K562 (cell line): Measurements from ENCODE around the gene BRICD5. TPM values are rescaled to one million over a fixed set of nuclear protein-coding genes. Genes with fewer than 3 reads are reported as not detected.
A peak's percentile ranks its signal among the peaks of the same experiment; 100 is the strongest.

ENCODE experiments used
- CBFA2T3 ChIP-seq: fragments of 450-650 bp; IDR thresholded peaks from 2 replicates; pipeline ENCODE4 v1.6.1; 2017
- CHD4 ChIP-seq: fragments of 200-600 bp; sonication (generic); IDR thresholded peaks from 3 replicates; pipeline ENCODE4 v1.6.1; 2012; ENCODE audit warnings: low read depth, mild to moderate bottlenecking, mixed read lengths, low read length, inconsistent platforms; ENCODE audit not compliant: insufficient read depth, insufficient replicate concordance, poor library complexity, severe bottlenecking
- FOXP4 ChIP-seq: sonication (generic); formaldehyde crosslinking; IDR thresholded peaks from 2 replicates; pipeline ENCODE4 v1.8.0; 2022; ENCODE audit warnings: mild to moderate bottlenecking, missing genetic modification reagents, borderline replicate concordance
- HEY1 ChIP-seq: fragments of 250-450 bp; sonication (Bioruptor Pico); IDR thresholded peaks from 2 replicates; pipeline ENCODE4 v1.5.0; 2020; ENCODE audit warnings: mild to moderate bottlenecking, moderate library complexity, borderline replicate concordance
- MTA3 ChIP-seq: fragments of 450-650 bp; formaldehyde crosslinking; IDR thresholded peaks from 2 replicates; pipeline ENCODE4 v1.6.1; 2017; ENCODE audit warnings: mild to moderate bottlenecking, borderline replicate concordance
- PKNOX1 ChIP-seq: fragments of 450-650 bp; IDR thresholded peaks from 2 replicates; pipeline ENCODE4 v1.6.1; 2016
- POLR2AphosphoS2 ChIP-seq: IDR thresholded peaks from 2 replicates; pipeline ENCODE4 v1.6.1; 2012; ENCODE audit warnings: low read length, improper control_type of control experiment
- RBFOX2 ChIP-seq: fragments of 200-400 bp; formaldehyde crosslinking; IDR thresholded peaks from 2 replicates; pipeline ENCODE4 v1.6.1; 2017; ENCODE audit warnings: low read depth, mild to moderate bottlenecking, low read length, moderate library complexity
- RCOR1 ChIP-seq, 2 experiments: IDR thresholded peaks; 2 replicates each; pipeline ENCODE4 v1.6.1; 2012; ENCODE audit warnings: low read depth in 2 of 2, low read length in 2 of 2, borderline replicate concordance in 1 of 2, improper control_type of control experiment in 1 of 2
- SMAD4 ChIP-seq: fragments of 250-450 bp; sonication (Bioruptor Pico); conservative IDR thresholded peaks from 2 replicates; pipeline ENCODE4 v1.8.0; 2021; ENCODE audit warnings: inconsistent platforms, mild to moderate bottlenecking, moderate library complexity
- SUPT5H ChIP-seq: fragments of 450-650 bp; IDR thresholded peaks from 2 replicates; pipeline ENCODE4 v1.6.1; 2016
- TRIM24 ChIP-seq, 2 experiments: fragments of 450-650 bp; IDR thresholded peaks; 2 replicates each; pipeline ENCODE4 v1.6.1; 2016
- USF1 ChIP-seq: sonication (generic); formaldehyde crosslinking; IDR thresholded peaks from 2 replicates; pipeline ENCODE4 v1.9.0; 2022; ENCODE audit warnings: mild to moderate bottlenecking, missing genetic modification reagents
- ZBTB7A ChIP-seq: IDR thresholded peaks from 2 replicates; pipeline ENCODE4 v1.6.1; 2011; ENCODE audit warnings: low read depth, mild to moderate bottlenecking, low read length, moderate library complexity, borderline replicate concordance; ENCODE audit not compliant: control insufficient read depth
- polyA plus RNA-seq, 8 experiments: library from polyadenylated mRNA; depleted of rRNA in 4 of 8; stranded (reverse) in 5 of 8; unstranded in 3 of 8; fragments of >200 nt; fragmentation: Nextera tagmentation in 2 of 8; fragmentation: Illumina TruSeq in 1 of 8; extraction: Ambion mirVana in 2 of 8; extraction: Trizol in 1 of 8; gene quantifications; 2 replicates each; pipeline versions ENCODE4 v1.2.1 to v1.2.3, GENCODE V29; 2011 to 2014; ENCODE audit warnings: inconsistent platforms in 1 of 8, missing spikeins in 1 of 8
- total RNA-seq, 7 experiments: library from RNA; depleted of rRNA in 6 of 7; stranded (reverse); fragments of >200 nt in 6 of 7; fragmentation: Illumina TruSeq in 2 of 7; extraction: Trizol in 2 of 7; gene quantifications; 2 replicates each; pipeline versions ENCODE4 v1.2.1 to v1.2.3, GENCODE V29; 2011 to 2021; ENCODE audit warnings: low replicate concordance in 1 of 7
- TF ChIP-seq, protein P1 (sequence below), 3 experiments: IDR thresholded peaks in 2 of 3; conservative IDR thresholded peaks in 1 of 3; 2 replicates each; pipeline ENCODE4 v1.5.1; 2011 to 2012; ENCODE audit warnings: low read length in 3 of 3, mild to moderate bottlenecking in 3 of 3, control low read depth in 2 of 3, improper control_type of control experiment in 1 of 3, inconsistent platforms in 1 of 3, low read depth in 1 of 3, mixed read lengths in 1 of 3, moderate library complexity in 1 of 3; ENCODE audit not compliant: insufficient read depth in 2 of 3
- TF ChIP-seq, protein P2 (sequence below): sonication (generic); formaldehyde crosslinking; IDR thresholded peaks from 2 replicates; pipeline ENCODE4 v1.9.0; 2022; ENCODE audit warnings: mild to moderate bottlenecking, missing genetic modification reagents
- TF ChIP-seq, protein P3 (sequence below): IDR thresholded peaks from 2 replicates; pipeline ENCODE4 v1.6.1; 2016; ENCODE audit warnings: missing genetic modification characterization, missing compliant biosample characterization

Gene BRICD5
- total and polyA plus RNA-seq, 9 of the 15 experiments (the other 6 are each of a cell fraction or from before 2014, with no cell fraction given): 0.24 to 15.1 (median 2.4) TPM; not detected in 1

DNA sequence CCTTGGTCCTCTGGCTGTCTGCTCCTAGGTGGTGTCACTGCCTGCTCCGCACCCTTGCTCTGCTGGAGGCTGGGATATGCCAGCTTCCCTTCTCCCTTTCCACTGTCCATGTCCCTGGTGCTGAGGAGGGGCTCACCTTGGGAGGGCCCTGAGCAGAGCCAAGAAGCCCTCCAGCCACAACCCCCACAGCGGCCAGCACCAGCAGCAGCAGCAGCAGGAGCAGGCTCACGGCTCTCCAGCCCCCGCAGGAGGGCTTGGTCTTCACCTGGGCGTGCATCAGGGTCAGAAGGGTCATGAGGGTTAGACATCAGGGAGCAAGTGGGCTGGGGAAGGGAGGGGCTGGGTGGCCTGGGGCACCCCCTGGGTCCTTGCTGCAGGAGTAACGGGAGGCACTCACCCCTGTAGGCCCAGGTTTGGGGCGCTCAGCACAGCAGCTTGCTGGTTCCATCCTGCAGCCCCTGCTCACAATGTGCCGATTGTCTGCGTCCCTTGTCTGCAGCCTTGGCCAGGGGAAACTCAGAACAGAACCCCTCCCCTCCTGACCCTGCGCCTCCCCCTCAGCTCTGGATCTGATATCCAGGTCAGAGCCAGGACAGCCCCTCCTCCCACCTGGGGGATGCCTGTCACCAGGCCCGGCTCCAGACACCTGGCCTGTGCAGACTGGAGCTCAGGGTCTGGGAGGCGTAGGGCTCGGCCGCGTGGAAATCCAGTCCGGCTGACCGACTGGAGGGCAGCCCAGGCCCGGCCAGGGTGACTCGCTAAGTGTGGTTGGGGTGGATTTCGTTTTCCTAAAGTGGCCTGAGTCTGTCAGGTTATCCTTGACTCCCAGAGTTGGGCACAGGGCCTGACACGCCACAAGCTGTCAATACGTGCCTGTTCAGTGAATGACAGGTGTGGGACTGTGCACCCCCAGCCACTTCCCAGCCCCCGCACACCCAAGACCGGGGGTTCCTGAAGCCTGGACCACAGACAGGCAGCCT, at the start of gene BRICD5 (continued):
- TF ChIP-seq, protein P1, sequence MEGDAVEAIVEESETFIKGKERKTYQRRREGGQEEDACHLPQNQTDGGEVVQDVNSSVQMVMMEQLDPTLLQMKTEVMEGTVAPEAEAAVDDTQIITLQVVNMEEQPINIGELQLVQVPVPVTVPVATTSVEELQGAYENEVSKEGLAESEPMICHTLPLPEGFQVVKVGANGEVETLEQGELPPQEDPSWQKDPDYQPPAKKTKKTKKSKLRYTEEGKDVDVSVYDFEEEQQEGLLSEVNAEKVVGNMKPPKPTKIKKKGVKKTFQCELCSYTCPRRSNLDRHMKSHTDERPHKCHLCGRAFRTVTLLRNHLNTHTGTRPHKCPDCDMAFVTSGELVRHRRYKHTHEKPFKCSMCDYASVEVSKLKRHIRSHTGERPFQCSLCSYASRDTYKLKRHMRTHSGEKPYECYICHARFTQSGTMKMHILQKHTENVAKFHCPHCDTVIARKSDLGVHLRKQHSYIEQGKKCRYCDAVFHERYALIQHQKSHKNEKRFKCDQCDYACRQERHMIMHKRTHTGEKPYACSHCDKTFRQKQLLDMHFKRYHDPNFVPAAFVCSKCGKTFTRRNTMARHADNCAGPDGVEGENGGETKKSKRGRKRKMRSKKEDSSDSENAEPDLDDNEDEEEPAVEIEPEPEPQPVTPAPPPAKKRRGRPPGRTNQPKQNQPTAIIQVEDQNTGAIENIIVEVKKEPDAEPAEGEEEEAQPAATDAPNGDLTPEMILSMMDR (IDR thresholded peaks at IDR 0.05 in 2 of 3, conservative IDR thresholded peaks at IDR 0.05 in 1 of 3; ENCODE audit: insufficient read depth in 2 of 3, low read depth in 1 of 3, low read length in 3 of 3): no peak
- no peak for TF ChIP-seq FOXP4 (CRISPR knock-in tag)
- no peak for TF ChIP-seq HEY1 (CRISPR knock-in tag)
- TF ChIP-seq, protein P2, sequence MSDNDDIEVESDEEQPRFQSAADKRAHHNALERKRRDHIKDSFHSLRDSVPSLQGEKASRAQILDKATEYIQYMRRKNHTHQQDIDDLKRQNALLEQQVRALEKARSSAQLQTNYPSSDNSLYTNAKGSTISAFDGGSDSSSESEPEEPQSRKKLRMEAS (CRISPR knock-in tag): peak; percentile 47
- TF ChIP-seq CHD4: no peak
- TF ChIP-seq SMAD4 (CRISPR knock-in tag): 0 out of 2 replicates have a peak, but pooled peaks have one; percentile 69
- 0 out of 2 replicates have a peak, but pooled peaks have one; percentile 21 for TF ChIP-seq MTA3
- TF ChIP-seq TRIM24 (IDR thresholded peaks at IDR 0.05): peak in 1 of 2 experiments; percentile 21; a peak in 1 of 4 replicates
- peak; percentile 76; the same call in 1 of the 2 replicates for TF ChIP-seq ZBTB7A
- peak; percentile 96 for TF ChIP-seq POLR2AphosphoS2
- 0 out of 4 replicates have a peak, but pooled peaks of 1 of the 2 experiments have one; percentile 38 for TF ChIP-seq RCOR1 (IDR thresholded peaks at IDR 0.05; ENCODE audit: borderline replicate concordance in 1 of 2, low read depth in 2 of 2, low read length in 2 of 2)
- peak; percentile 29; the same call in 1 of the 2 replicates for TF ChIP-seq SUPT5H
- peak; percentile 57 for TF ChIP-seq PKNOX1
- TF ChIP-seq CBFA2T3: peak; percentile 54
- peak; percentile 12; the same call in 1 of the 2 replicates for TF ChIP-seq USF1 (CRISPR knock-in tag)
- TF ChIP-seq, protein P3, sequence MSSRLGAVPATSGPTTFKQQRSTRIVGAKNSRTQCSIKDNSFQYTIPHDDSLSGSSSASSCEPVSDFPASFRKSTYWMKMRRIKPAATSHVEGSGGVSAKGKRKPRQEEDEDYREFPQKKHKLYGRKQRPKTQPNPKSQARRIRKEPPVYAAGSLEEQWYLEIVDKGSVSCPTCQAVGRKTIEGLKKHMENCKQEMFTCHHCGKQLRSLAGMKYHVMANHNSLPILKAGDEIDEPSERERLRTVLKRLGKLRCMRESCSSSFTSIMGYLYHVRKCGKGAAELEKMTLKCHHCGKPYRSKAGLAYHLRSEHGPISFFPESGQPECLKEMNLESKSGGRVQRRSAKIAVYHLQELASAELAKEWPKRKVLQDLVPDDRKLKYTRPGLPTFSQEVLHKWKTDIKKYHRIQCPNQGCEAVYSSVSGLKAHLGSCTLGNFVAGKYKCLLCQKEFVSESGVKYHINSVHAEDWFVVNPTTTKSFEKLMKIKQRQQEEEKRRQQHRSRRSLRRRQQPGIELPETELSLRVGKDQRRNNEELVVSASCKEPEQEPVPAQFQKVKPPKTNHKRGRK (tag): no peak
- TF ChIP-seq RBFOX2: peak; percentile 55
